Brain microvascular endothelial cell (primary cell): Measurements from ENCODE around the gene MESP1.
A peak's percentile ranks its signal among the peaks of the same experiment; 100 is the strongest.

Experiments
- DNase-seq: peaks from one replicate; pipeline ENCODE4 v3.0.0-alpha.2; 2020
- H3K27ac ChIP-seq: fragments of 250-450 bp; sonication (Bioruptor Pico); 2 replicates; pipeline ENCODE4 v1.5.1; 2020; ENCODE audit warnings: mild to moderate bottlenecking, moderate library complexity
- H3K27me3 ChIP-seq: fragments of 250-450 bp; sonication (Bioruptor Pico); replicated peaks from 2 replicates; pipeline ENCODE4 v1.5.1; 2020; ENCODE audit warnings: mild to moderate bottlenecking
- H3K36me3 ChIP-seq: fragments of 250-450 bp; sonication (Bioruptor Pico); replicated peaks from 2 replicates; pipeline ENCODE4 v1.5.1; 2020; ENCODE audit warnings: mild to moderate bottlenecking
- H3K4me3 ChIP-seq: 2 replicates; pipeline ENCODE4 v1.5.1; 2011; ENCODE audit warnings: low read depth, mild to moderate bottlenecking, control low read depth, low read length, moderate library complexity
- in situ Hi-C: cut with HindIII; loops from 2 replicates; pipeline ENCODE4 v1.10.0; 2017; ENCODE audit warnings: low sequenced_read_pairs, low pct_ligation_motif_present
- TF ChIP-seq, protein P1 (sequence below): IDR thresholded peaks from 2 replicates; pipeline ENCODE4 v1.5.1; 2011; ENCODE audit warnings: low read depth, mild to moderate bottlenecking, moderate library complexity, low read length, control low read depth, inconsistent platforms; ENCODE audit errors: missing control alignments

MESP1 gene

DNA sequence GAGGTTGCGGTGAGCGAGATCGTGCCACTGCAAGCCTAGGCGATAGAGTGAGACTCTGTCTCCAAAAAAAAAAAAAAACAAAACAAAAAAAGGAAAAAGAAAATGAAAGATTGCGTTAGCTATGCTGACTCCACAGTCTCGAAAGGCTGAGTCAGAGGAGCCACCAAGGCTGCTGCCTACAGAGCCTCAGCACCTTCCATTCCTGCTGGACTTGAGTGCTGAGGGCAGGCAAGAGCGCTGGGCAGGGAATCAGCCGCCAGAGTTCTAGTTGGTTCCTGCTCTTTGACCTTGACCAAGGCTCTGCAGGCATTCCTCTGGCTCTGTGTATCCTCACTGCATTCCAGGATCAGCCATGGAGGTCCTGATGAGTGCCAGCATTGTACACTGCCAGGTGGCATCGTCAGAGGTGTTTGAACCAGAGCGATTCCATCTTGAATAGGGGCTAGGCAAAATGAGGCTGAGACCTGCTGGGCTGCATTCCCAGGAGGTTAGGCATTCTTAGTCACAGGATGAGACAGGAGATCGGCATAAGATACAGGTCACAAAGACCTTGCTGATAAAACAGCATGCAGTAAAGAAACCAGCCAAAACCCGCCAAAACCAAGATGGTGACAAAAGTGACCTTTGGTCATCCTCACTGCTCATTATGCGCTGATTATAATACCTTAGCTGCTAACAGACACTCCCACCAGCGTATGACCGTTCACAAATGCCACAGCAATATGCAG, 31.0 kb upstream of the MESP1 start:
- Histone ChIP-seq H3K4me3 (no peak overlapping the region), H3K27me3 (no peaks in the 10 kb centered on the region), H3K27ac (no peak overlapping the region), H3K36me3 (peaks cover 7% of the 10 kb centered on the region)
- in situ Hi-C loops = no loop called here
- peak; percentile 49 for DNase-seq
- TF ChIP-seq, protein P1, sequence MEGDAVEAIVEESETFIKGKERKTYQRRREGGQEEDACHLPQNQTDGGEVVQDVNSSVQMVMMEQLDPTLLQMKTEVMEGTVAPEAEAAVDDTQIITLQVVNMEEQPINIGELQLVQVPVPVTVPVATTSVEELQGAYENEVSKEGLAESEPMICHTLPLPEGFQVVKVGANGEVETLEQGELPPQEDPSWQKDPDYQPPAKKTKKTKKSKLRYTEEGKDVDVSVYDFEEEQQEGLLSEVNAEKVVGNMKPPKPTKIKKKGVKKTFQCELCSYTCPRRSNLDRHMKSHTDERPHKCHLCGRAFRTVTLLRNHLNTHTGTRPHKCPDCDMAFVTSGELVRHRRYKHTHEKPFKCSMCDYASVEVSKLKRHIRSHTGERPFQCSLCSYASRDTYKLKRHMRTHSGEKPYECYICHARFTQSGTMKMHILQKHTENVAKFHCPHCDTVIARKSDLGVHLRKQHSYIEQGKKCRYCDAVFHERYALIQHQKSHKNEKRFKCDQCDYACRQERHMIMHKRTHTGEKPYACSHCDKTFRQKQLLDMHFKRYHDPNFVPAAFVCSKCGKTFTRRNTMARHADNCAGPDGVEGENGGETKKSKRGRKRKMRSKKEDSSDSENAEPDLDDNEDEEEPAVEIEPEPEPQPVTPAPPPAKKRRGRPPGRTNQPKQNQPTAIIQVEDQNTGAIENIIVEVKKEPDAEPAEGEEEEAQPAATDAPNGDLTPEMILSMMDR = no peak

DNA sequence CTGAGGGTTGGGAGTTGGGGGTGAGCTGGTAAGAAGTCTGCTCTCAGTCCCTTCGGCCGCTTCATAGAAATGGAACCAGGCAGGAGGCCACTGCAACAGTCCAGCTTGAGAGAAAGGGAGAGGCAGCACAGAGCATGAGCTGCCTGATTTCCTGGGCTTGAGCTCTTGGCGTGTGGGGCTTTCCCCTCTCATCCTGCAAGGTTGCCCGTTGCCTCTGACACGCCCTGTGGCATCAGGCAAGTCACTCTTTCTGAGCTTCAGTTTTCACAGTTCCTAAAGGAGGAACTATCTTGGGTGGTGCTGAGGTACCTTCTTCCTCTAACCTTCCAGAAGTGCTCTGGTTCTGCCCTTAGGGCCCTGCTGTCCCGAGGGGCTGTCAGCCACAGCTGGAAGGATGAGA, 30.0 kb upstream of the MESP1 start:
- Histone ChIP-seq H3K36me3 (peaks cover 7% of the 10 kb centered on the region), H3K27me3 (no peaks in the 10 kb centered on the region), H3K4me3 (no peak overlapping the region), H3K27ac (no peak overlapping the region)
- in situ Hi-C loops = no loop called here
- TF ChIP-seq, protein P1 = no peak
- DNase-seq = no peak

DNA sequence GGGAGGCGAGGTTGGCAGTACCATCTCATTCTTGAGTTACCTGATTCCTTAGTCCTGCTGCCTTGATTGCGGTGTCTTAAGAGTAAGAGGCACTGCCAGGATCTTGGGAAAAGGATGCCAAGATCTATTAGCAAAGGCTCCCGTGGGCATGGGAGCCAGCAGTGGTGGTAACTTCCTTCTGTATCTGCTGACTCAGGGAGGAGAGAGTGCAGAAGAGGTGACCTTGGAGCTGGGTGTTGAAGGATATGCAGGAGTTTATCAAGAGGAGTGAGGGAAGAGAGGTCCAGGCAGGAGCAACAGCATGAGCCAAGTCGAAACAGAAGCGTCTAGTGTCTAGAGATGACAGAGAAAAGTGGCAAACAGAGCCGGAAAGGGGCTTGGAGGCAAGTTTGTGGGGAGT, 29.6 kb upstream of the MESP1 start:
- H3K36me3 ChIP-seq = peaks cover 7% of the 10 kb centered on the region
- no peak overlapping the region for H3K4me3 ChIP-seq
- H3K27me3 ChIP-seq = no peaks in the 10 kb centered on the region
- no peak overlapping the region for H3K27ac ChIP-seq
- TF ChIP-seq, protein P1 = no peak
- no peak for DNase-seq
- in situ Hi-C loops = no loop called here

DNA sequence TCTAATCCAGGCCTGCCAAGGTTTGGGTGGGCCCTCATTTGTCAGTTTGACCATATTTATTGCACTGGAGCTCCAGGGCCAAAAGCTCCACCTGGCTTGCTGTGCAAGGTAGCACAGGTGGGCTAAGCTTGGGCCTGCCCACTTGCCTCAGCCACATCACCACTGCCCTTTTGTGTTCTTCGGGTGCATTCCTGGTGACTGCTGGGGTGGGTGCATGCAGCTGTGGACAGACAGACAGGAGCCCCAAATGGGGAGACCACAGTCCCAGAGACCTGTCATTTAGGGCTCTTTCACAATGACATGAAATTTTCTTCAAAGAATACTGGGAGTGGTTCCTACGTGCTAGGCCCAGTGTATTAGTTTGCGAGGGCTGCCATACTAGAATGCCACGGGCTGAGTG, 27.8 kb upstream of the MESP1 start:
- Histone ChIP-seq H3K27me3 (no peaks in the 10 kb centered on the region), H3K4me3 (no peak overlapping the region), H3K27ac (no peak overlapping the region), H3K36me3 (peaks cover under 1% of the 10 kb centered on the region)
- in situ Hi-C loops = no loop called here
- DNase-seq = no peak
- TF ChIP-seq, protein P1 = no peak

DNA sequence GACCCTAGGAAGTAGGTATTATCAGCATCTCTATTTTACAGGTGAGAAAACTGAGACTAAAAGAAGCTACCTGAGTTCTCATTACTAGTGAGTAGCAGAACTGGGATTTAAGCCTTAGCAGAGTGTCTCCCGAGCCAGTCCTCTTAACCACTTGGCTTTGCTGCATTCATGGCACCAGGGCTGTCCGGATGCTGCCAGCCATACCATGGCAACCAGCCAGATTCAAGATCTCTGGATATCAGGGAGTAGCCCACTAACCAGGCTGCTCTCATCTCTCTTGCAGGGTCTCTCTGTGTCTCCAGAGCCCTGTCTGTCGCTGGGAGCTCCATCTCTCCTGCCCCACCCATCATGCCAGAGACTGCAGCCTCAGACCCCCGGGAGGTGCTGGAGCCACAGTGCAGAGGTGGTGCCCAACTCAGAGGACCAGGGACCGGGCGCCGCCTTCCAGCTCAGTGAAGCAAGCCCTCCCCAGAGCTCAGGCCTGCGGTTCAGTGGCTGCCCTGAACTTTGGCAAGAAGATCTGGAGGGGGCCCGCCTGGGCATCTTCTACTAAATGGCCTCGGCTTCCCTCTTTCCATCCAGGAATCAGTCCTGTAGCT, 26.8 kb upstream of the MESP1 start:
- in situ Hi-C loops = no loop called here
- Histone ChIP-seq H3K27ac (no peak overlapping the region), H3K27me3 (no peaks in the 10 kb centered on the region), H3K36me3 (no peaks in the 10 kb centered on the region), H3K4me3 (no peak overlapping the region)
- no peak for DNase-seq
- TF ChIP-seq, protein P1 = no peak
